Stimulated activated CD4-positive, alpha-beta T cell treated with anti-CD3 and anti-CD28 coated beads, Interleukin-4, amount 100 ng/mL, for 48 hours (primary cell): Measurements from ENCODE around the gene NCCRP1.

Source experiments
- DNase-seq, 2 donors: peaks; one replicate each; pipeline ENCODE4 v3.0.0-alpha.2; 2020; ENCODE audit warnings: low read depth in 2 of 2

Gene NCCRP1

GRCh38 chr19:39164289-39164688, 32.5 kb upstream of the NCCRP1 start:
- no peak for DNase-seq

GRCh38 chr19:39165857-39166256, 30.9 kb upstream of the NCCRP1 start:
- no peak for DNase-seq

- no peak for DNase-seq
These were observed 30.0 kb upstream of the NCCRP1 start for GRCh38 chr19:39166571-39167391.

GRCh38 chr19:39167461-39168257, 29.1 kb upstream of the NCCRP1 start:
- DNase-seq: no peak

- DNase-seq: no peak
These were observed 28.3 kb upstream of the NCCRP1 start for GRCh38 chr19:39168258-39169142.

GRCh38 chr19:39169143-39169810, 27.5 kb upstream of the NCCRP1 start:
- DNase-seq: no peak

- no peak for DNase-seq
These were observed 26.2 kb upstream of the NCCRP1 start for GRCh38 chr19:39170386-39171231.

GRCh38 chr19:39171479-39172465, 25.0 kb upstream of the NCCRP1 start:
- no peak for DNase-seq

GRCh38 chr19:39172700-39173501, 23.9 kb upstream of the NCCRP1 start:
- DNase-seq: no peak

GRCh38 chr19:39173502-39173991, 23.2 kb upstream of the NCCRP1 start:
- DNase-seq: no peak

GRCh38 chr19:39174142-39174541, 22.6 kb upstream of the NCCRP1 start:
- no peak for DNase-seq

GRCh38 chr19:39174558-39175544, 21.9 kb upstream of the NCCRP1 start:
- no peak for DNase-seq

GRCh38 chr19:39175564-39175963, 21.2 kb upstream of the NCCRP1 start:
- no peak for DNase-seq

GRCh38 chr19:39177110-39177699, 19.6 kb upstream of the NCCRP1 start:
- DNase-seq: no peak

- no peak for DNase-seq
These were observed 19.0 kb upstream of the NCCRP1 start for GRCh38 chr19:39177736-39178135.

GRCh38 chr19:39178296-39179006, 18.3 kb upstream of the NCCRP1 start:
- no peak for DNase-seq
